Measurements from ENCODE around the gene LOXL4.
"Not testable (repeated sequence)": the region's sequence is repeated elsewhere in the genome, so short reads cannot be mapped to it uniquely, and the experiment has no call there.

LOXL4 gene

DNA sequence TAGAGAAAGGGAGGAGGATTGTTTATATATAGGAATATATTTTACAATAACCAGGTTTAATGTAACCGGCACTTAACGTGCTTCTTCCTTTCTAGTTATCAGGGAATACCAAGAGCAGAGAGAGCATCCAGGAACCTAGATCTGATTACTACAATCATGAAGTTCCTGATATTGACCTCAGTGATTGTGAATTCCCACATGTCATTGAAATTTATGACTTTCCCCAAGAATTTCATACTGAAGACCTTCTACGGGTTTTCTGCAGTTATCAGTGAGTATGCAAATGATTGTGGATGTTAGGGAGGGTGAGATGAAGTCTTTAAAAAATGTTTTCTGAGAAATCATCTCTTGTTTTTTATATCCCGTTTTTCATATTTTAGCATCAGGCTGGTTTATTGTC is 36.6 kb downstream of the LOXL4 start:
- Mint-ChIP-seq H3K4me3 (no peak overlapping the region), H3K27me3 (no peaks in the 10 kb centered on the region), H3K9me3 (no peaks in the 10 kb centered on the region), H3K4me1 (ENCODE audit: low read depth) (peaks cover 7% of the 10 kb centered on the region), H3K27ac (no peak overlapping the region), H3K36me3 (ENCODE audit: low read depth) (peaks cover 64% of the 10 kb centered on the region)
- intact Hi-C loops (cut with micrococcal nuclease): no loop called here

DNA sequence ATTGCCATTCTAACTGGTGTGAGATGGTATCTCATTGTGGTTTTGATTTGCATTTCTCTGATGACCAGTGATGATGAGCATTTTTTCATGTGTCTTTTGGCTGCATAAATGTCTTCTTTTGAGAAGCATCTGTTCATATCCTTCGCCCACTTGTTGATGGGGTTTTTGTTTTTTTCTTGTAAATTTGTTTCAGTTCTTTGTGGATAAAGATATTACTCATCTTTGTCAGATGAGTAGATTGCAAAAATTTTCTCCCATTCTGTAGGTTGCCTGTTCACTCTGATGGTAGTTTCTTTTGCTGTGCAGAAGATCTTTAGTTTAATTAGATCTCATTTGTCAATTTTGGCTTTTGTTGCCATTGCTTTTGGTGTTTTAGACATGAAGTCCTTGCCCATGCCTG is 39.7 kb downstream of the LOXL4 start:
- H3K27ac Mint-ChIP-seq; H3K27me3 Mint-ChIP-seq; H3K4me3 Mint-ChIP-seq; intact Hi-C loops (cut with micrococcal nuclease); H3K9me3 Mint-ChIP-seq: not testable (repeated sequence)
- Mint-ChIP-seq H3K36me3 (ENCODE audit: low read depth) (peaks cover 33% of the 10 kb centered on the region), H3K4me1 (ENCODE audit: low read depth) (peaks cover 20% of the 10 kb centered on the region)

DNA sequence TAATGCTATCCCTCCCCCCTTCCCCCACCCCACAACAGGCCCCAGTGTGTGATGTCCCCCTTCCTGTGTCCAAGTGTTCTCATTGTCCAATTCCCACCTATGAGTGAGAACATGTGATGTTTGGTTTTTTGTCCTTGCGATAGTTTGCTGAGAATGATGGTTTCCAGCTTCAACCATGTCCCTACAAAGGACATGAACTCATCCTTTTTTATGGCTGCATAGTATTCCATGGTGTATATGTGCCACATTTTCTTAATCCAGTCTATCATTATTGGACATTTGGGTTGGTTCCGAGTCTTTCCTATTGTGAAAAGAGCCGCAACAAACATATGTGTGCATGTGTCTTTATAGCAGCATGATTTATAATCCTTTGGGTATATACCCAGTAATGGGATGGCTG is 40.3 kb downstream of the LOXL4 start:
- Mint-ChIP-seq H3K36me3 (ENCODE audit: low read depth) (peaks cover 32% of the 10 kb centered on the region), H3K4me1 (ENCODE audit: low read depth) (peaks cover 20% of the 10 kb centered on the region)
- H3K4me3 Mint-ChIP-seq; intact Hi-C loops (cut with micrococcal nuclease); H3K9me3 Mint-ChIP-seq; H3K27me3 Mint-ChIP-seq; H3K27ac Mint-ChIP-seq: not testable (repeated sequence)

DNA sequence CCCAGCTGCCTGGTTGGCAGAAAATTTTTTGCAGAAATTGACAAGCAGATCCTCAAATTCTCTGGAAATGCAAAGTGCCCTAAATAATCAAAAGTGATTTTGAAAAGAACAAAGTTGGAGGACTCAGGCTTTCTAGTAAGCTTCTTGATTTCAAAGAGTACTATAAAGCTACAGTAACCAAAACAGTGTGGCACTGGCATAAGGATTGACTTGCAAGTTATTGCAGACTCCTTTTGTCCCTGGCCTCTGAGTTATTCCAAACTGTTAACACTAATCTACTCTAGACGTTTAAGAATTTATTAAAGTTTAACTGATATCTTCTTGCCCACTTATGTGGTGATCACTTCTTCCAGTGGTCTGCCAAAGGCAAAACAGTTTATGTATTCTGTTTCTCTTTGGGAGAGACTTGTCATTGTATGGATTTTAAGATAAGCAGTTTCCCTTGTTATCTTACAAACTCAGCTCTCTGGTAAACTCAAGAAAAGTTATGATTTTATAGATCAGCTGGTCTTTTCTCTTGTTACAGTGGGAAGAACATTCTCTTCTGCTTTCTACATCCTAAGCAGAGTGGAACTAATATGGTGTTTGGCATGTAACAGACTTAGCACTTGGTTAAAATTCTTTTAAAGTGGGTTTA is 41.4 kb downstream of the LOXL4 start:
- Mint-ChIP-seq H3K36me3 (ENCODE audit: low read depth) (peaks cover 24% of the 10 kb centered on the region), H3K4me3 (no peak overlapping the region)
- intact Hi-C loops (cut with micrococcal nuclease): no loop called here

DNA sequence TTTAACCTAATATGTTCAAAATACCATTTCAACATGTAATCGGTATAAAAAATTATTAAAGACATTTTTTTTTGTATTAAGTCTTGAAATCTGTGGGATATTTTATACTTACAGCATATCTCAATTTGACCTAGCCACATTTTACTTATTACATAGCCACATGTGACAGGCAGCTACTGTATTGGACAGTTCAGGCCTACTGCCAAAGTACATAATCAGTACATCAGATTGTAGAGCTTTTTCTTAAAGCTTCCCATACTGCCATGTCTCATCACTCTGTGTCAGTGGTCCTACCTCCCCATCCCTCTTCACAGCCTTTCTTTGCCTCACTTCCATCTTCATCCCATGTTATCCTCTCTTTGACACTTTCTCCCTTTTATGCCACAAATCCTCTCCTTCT is 43.0 kb downstream of the LOXL4 start:
- H3K36me3 Mint-ChIP-seq (ENCODE audit: low read depth): peaks cover 13% of the 10 kb centered on the region
- H3K27me3 Mint-ChIP-seq: no peaks in the 10 kb centered on the region
- intact Hi-C loops (cut with micrococcal nuclease): no loop called here
- H3K9me3 Mint-ChIP-seq: peaks cover 3% of the 10 kb centered on the region
- H3K27ac Mint-ChIP-seq: no peak overlapping the region
- peaks cover 20% of the 10 kb centered on the region for H3K4me1 Mint-ChIP-seq (ENCODE audit: low read depth)
- no peak overlapping the region for H3K4me3 Mint-ChIP-seq

More for the DNA sequence above, 41.4 kb downstream of the LOXL4 start:
- Mint-ChIP-seq H3K27ac (no peak overlapping the region), H3K27me3 (no peaks in the 10 kb centered on the region), H3K4me1 (ENCODE audit: low read depth) (peaks cover 20% of the 10 kb centered on the region), H3K9me3 (no peaks in the 10 kb centered on the region)

DNA sequence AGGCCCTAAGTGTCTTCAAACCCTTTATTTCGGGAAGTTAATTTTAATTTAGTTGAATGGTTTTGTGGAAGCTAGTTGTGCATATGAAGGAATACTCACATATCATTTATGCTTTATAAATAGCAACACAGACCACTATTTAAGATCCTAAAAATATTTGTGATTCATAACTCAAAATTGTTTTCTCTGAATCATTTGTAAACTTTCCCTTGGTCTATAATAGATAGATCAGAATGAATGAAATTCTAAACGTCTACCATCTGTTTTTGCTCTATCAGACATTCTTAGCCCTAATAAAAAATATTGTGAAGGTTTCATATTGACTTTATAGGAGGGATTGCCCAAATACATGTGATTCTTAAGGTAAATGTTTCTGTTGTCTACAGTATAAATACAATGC is 43.5 kb downstream of the LOXL4 start:
- Mint-ChIP-seq H3K4me1 (ENCODE audit: low read depth) (peaks cover 19% of the 10 kb centered on the region), H3K27me3 (no peaks in the 10 kb centered on the region), H3K4me3 (no peak overlapping the region), H3K27ac (no peak overlapping the region), H3K9me3 (peaks cover 8% of the 10 kb centered on the region), H3K36me3 (ENCODE audit: low read depth) (peaks cover 18% of the 10 kb centered on the region)
- intact Hi-C loops (cut with micrococcal nuclease): no loop called here

DNA sequence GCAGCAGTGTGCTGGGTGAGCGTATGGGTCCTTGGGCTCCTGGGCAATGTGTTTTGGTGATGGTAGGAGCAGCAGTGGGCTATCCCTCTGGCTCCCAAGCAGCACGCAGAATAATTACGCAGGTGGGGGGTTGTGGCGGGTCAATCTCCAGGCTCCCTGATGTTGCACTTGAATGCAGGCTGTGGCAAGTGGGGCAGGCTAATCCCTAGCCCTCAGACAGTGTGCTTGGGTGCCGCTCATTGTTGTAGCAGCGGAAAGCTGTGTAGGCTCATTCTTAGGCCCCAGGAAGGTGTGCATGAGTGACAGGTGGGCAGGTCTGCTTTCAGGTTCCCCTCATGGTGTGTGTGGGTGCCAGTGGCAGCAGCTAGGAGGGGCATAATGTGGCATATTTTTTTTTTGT is 44.1 kb downstream of the LOXL4 start:
- H3K27ac Mint-ChIP-seq: no peak overlapping the region
- H3K27me3 Mint-ChIP-seq: no peaks in the 10 kb centered on the region
- peaks cover 14% of the 10 kb centered on the region for H3K9me3 Mint-ChIP-seq
- H3K4me1 Mint-ChIP-seq (ENCODE audit: low read depth): peaks cover 13% of the 10 kb centered on the region
- no peak overlapping the region for H3K4me3 Mint-ChIP-seq
- intact Hi-C loops (cut with micrococcal nuclease): no loop called here
- peaks cover 24% of the 10 kb centered on the region for H3K36me3 Mint-ChIP-seq (ENCODE audit: low read depth)

DNA sequence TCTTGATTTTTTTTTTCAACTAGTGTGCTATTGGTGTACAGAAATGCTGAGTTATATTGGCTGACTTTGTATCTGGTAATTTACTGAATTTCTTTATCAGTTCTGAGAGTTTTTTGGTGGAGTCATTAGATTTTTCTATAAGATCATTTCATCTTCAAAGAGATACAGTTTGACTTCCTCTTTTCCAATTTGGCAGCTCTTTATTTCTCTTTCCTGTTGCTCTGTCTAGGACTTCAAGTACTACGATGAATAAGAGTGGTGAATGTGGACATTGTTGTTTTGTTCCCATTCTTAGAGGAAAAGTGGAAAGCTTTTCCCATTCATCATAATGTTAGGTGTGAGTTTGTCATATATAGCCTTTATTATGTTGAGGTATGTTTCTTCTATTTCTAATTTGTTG is 50.2 kb downstream of the LOXL4 start:
- H3K9me3 Mint-ChIP-seq: peaks cover 16% of the 10 kb centered on the region
- H3K27me3 Mint-ChIP-seq: no peaks in the 10 kb centered on the region
- no peak overlapping the region for H3K27ac Mint-ChIP-seq
- H3K4me1 Mint-ChIP-seq (ENCODE audit: low read depth): peaks cover 12% of the 10 kb centered on the region
- H3K36me3 Mint-ChIP-seq (ENCODE audit: low read depth): peaks cover 32% of the 10 kb centered on the region
- no peak overlapping the region for H3K4me3 Mint-ChIP-seq
- intact Hi-C loops (cut with micrococcal nuclease): no loop called here

DNA sequence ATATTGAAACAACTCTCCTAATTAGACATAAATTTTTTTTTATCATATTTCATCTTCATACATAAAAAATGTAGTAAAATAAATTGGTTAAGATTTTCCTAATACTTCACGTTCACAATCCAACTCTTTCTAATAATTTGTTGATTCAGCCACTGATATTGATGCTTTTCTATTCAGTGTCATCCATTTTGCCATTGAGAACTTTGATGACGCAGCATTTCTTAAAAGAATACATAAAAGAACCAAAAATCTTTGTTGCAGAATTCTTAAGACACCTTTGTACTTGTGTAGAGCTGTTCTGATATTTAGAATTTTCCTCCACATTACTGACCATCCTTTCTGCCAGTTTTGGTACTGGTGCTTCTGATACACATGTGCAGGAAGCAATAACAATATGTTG is 52.6 kb downstream of the LOXL4 start:
- Mint-ChIP-seq H3K36me3 (ENCODE audit: low read depth) (peaks cover 50% of the 10 kb centered on the region), H3K4me3 (no peak overlapping the region), H3K4me1 (ENCODE audit: low read depth) (peaks cover 21% of the 10 kb centered on the region), H3K9me3 (peaks cover 16% of the 10 kb centered on the region), H3K27ac (no peak overlapping the region), H3K27me3 (no peaks in the 10 kb centered on the region)
- intact Hi-C loops (cut with micrococcal nuclease): no loop called here

DNA sequence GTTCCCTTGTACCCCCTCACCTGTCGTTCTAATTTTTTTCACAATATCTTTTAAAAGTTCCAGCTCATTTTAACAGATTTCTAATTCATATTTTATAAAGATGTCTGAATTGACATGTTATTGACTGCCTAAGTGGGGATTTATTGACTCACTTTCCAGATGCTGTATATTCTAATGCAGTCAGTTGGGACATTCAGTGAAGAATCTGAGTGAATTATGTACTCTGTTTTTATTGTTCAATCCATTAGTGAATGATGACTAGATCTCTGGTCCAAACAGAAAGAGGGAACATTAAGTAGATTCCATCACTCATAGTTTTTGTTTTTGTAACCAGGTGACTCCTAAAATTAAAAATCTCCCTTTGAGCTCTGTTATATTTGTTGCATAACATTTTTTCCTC is 54.3 kb downstream of the LOXL4 start:
- Mint-ChIP-seq H3K27ac (no peak overlapping the region), H3K4me1 (ENCODE audit: low read depth) (peaks cover 21% of the 10 kb centered on the region), H3K4me3 (no peak overlapping the region)

DNA sequence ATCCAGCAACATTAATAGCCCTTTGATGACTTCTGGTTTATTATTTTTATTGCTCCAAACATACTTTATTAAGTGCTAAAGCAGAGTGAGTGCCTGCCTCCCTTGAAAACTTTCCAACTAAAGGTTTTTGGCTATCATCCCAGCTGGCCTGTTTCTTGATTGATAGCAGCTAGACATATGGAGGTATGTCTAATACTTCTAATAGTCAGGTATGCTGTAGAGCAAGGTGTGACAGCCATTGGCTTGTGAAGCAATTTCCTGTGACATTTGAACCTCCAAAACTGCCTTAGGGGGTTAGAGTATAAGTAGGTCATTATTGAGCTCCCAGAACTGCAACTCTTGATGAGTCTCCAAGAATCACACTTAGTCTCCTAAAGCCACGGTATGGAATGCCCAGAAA is 55.8 kb downstream of the LOXL4 start:
- Mint-ChIP-seq H3K27me3 (no peaks in the 10 kb centered on the region), H3K9me3 (no peaks in the 10 kb centered on the region), H3K4me3 (no peak overlapping the region), H3K4me1 (ENCODE audit: low read depth) (peaks cover 8% of the 10 kb centered on the region), H3K36me3 (ENCODE audit: low read depth) (peaks cover 50% of the 10 kb centered on the region), H3K27ac (no peak overlapping the region)
- intact Hi-C loops (cut with micrococcal nuclease): no loop called here

More for the DNA sequence above, 54.3 kb downstream of the LOXL4 start:
- Mint-ChIP-seq H3K36me3 (ENCODE audit: low read depth) (peaks cover 46% of the 10 kb centered on the region), H3K27me3 (no peaks in the 10 kb centered on the region), H3K9me3 (peaks cover under 1% of the 10 kb centered on the region)
- intact Hi-C loops (cut with micrococcal nuclease): no loop called here

DNA sequence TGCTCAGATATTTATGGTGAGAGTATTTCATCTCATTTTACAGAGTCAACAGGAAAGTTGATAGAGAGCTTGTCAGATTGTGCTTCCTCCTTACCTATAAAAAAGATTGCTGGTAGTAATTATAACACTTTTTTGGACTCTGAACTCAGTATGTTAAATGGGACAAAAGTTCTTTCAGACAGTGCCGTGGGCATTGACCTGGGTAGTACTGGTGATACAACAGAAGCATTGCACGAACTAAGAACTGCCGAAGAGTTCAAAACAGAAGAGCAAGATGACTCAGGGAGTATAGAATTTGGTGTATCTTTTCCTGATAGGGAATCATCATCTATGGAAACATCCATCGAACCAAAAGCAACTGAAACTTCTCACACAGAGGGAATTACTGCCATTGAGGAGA is 58.6 kb downstream of the LOXL4 start:
- no peaks in the 10 kb centered on the region for H3K9me3 Mint-ChIP-seq
- no peaks in the 10 kb centered on the region for H3K27me3 Mint-ChIP-seq
- no peak overlapping the region for H3K4me3 Mint-ChIP-seq
- H3K36me3 Mint-ChIP-seq (ENCODE audit: low read depth): peaks cover 39% of the 10 kb centered on the region
- H3K27ac Mint-ChIP-seq: no peak overlapping the region
- H3K4me1 Mint-ChIP-seq (ENCODE audit: low read depth): peaks cover 8% of the 10 kb centered on the region
- intact Hi-C loops (cut with micrococcal nuclease): no loop called here

DNA sequence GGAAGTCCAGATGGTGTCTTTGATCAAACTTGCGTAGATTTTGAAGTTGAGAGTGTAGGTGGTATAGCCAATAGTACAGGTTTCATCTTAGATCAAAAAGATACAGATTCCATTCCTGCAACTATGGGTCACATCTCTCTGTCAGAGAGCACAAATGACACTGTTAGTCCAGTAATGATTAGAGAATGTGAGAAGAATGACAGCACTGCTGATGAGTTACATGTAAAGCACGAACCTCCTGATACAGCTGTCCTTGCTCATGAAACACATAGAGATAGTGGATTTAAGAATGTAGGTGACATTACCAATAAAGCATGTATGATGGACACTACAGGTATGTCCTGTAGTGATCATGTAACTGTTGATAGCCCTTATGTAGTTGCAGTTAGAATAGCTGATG is 59.1 kb downstream of the LOXL4 start:
- Mint-ChIP-seq H3K9me3 (no peaks in the 10 kb centered on the region), H3K27ac (no peak overlapping the region), H3K27me3 (no peaks in the 10 kb centered on the region), H3K4me3 (no peak overlapping the region), H3K4me1 (ENCODE audit: low read depth) (peaks cover 8% of the 10 kb centered on the region), H3K36me3 (ENCODE audit: low read depth) (peaks cover 42% of the 10 kb centered on the region)
- intact Hi-C loops (cut with micrococcal nuclease): no loop called here

DNA sequence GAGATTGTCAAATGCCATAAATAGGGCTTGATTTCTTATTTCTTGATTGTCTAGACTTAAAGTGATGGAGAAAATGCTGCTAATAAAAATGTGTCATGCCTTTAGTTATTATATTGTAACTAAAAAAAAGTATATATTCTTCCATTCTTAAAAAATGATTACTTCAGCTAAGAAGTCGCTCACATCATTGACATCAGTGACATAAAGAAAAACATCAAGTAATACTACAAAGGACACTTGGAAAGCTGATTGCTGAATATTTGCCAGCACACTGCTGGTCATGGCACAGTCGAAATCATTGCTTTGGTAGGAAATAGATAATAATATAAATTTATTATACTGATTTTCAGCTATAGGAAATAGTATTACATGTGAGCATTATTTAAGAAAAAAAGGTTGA is 62.6 kb downstream of the LOXL4 start:
- intact Hi-C loops (cut with micrococcal nuclease): no loop called here
- peaks cover 50% of the 10 kb centered on the region for H3K36me3 Mint-ChIP-seq (ENCODE audit: low read depth)
- H3K9me3 Mint-ChIP-seq: no peaks in the 10 kb centered on the region
- H3K27ac Mint-ChIP-seq: no peak overlapping the region
- H3K27me3 Mint-ChIP-seq: no peaks in the 10 kb centered on the region
- H3K4me3 Mint-ChIP-seq: no peak overlapping the region
- H3K4me1 Mint-ChIP-seq (ENCODE audit: low read depth): no peaks in the 10 kb centered on the region

DNA sequence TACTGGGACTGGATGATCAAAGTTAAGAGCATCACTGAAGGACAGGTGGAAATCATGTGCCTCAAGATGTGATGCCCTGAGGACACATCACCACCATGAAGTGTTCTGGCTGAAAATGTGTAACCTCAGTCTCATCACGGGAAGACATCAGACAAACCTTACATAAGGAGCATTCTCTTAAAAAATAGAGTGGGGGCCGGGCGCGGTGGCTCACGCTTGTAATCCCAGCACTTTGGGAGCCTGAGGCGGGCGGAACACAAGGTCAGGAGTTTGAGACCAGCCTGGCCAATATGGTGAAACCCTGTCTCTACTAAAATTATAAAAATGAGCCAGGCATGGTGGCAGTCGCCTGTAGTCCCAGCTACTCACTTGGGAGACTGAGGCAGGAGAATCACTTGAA is 65.6 kb downstream of the LOXL4 start:
- H3K27me3 Mint-ChIP-seq: no peaks in the 10 kb centered on the region
- intact Hi-C loops (cut with micrococcal nuclease): no loop called here
- H3K4me3 Mint-ChIP-seq: no peak overlapping the region
- H3K4me1 Mint-ChIP-seq (ENCODE audit: low read depth): peaks cover under 1% of the 10 kb centered on the region
- peaks cover 36% of the 10 kb centered on the region for H3K36me3 Mint-ChIP-seq (ENCODE audit: low read depth)
- no peaks in the 10 kb centered on the region for H3K9me3 Mint-ChIP-seq
- H3K27ac Mint-ChIP-seq: no peak overlapping the region
